Measurements from ENCODE around the gene CRHR1. TPM values are rescaled to one million over a fixed set of nuclear protein-coding genes. Genes with fewer than 3 reads are reported as not detected.

CRHR1 gene
- polyA plus RNA-seq, 1 donor (not counting 4 experiments of a cell fraction or from before 2014, with no cell fraction given) = not detected

DNA sequence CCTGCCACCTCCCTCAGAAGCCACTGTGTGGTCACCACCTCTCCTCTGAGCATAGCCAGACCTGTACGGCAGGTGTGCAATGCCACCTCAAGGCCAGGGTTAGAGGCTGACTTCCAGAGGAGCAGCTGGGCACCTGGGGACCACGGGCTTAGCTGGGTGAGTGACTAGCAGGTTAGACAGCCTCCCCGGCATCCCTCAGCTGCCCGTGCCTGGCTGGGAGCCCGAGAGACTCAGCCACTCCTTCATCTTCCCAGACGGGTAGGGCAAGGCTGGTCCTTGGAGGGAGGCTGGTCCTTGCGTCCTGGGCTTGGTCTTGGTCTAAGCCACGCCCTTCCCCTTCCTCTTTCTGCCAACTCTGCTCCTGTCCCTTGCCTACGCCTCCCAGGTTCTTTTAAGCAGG, 7.8 kb downstream of the CRHR1 start:
- DNase-seq (ENCODE audit: low read depth, low spot score) (no peak), FAIRE-seq (no peak)
- no peaks in the 10 kb centered on the region for H3K36me3 ChIP-seq (ENCODE audit: control insufficient read depth in 2 of 2, extremely low read depth in 1 of 2, insufficient read depth in 2 of 2, low read length in 2 of 2)
- dilution Hi-C loops (cut with MboI; ENCODE audit: extremely low pct_ligation_motif_present, low sequenced_read_pairs) = no loop called here
- H4K20me1 ChIP-seq (ENCODE audit: control insufficient read depth, extremely low read depth, insufficient read depth, low read length) = no peaks in the 10 kb centered on the region
- no peak overlapping the region for H3K4me2 ChIP-seq (ENCODE audit: control insufficient read depth, extremely low read depth, insufficient read depth, low read depth, low read length)
- TF ChIP-seq, protein P1, sequence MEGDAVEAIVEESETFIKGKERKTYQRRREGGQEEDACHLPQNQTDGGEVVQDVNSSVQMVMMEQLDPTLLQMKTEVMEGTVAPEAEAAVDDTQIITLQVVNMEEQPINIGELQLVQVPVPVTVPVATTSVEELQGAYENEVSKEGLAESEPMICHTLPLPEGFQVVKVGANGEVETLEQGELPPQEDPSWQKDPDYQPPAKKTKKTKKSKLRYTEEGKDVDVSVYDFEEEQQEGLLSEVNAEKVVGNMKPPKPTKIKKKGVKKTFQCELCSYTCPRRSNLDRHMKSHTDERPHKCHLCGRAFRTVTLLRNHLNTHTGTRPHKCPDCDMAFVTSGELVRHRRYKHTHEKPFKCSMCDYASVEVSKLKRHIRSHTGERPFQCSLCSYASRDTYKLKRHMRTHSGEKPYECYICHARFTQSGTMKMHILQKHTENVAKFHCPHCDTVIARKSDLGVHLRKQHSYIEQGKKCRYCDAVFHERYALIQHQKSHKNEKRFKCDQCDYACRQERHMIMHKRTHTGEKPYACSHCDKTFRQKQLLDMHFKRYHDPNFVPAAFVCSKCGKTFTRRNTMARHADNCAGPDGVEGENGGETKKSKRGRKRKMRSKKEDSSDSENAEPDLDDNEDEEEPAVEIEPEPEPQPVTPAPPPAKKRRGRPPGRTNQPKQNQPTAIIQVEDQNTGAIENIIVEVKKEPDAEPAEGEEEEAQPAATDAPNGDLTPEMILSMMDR (optimal IDR thresholded peaks at IDR 0.05 in 1 of 3, IDR thresholded peaks at IDR 0.05 in 1 of 3, conservative IDR thresholded peaks at IDR 0.05 in 1 of 3; ENCODE audit: extremely low read depth in 1 of 3, insufficient read depth in 2 of 3, low read length in 3 of 3) = peak in 1 of 3 experiments; percentile 2
- no peak for TF ChIP-seq EZH2 (IDR thresholded peaks at IDR 0.05; ENCODE audit: low read length)
- no peaks in the 10 kb centered on the region for H3K4me1 ChIP-seq (ENCODE audit: control insufficient read depth, extremely low read depth, insufficient read depth, low read length)
- no peaks in the 10 kb centered on the region for H3K9me3 ChIP-seq (ENCODE audit: control insufficient read depth, low read depth, low read length)
- peaks cover 65% of the 10 kb centered on the region for H3K27me3 ChIP-seq (ENCODE audit: control insufficient read depth, extremely low read depth, insufficient read depth, low read length)
- no peaks in the 10 kb centered on the region for H3K9me1 ChIP-seq (ENCODE audit: control insufficient read depth, extremely low read depth, insufficient read depth, low read length)
- no peak overlapping the region for H3K27ac ChIP-seq (ENCODE audit: control insufficient read depth, insufficient read depth, low read length)
- H3K9ac ChIP-seq (ENCODE audit: control insufficient read depth, extremely low read depth, insufficient read depth, low read length) = no peak overlapping the region
- no peak overlapping the region for H3K4me3 ChIP-seq (ENCODE audit: control insufficient read depth in 2 of 3, extremely low read depth in 1 of 3, insufficient read depth in 2 of 3, low read depth in 1 of 3, low read length in 3 of 3)
- no peaks in the 10 kb centered on the region for H3K79me2 ChIP-seq (ENCODE audit: control insufficient read depth, insufficient read depth, low read length)
- no peak overlapping the region for H2AFZ ChIP-seq (ENCODE audit: control insufficient read depth, low read length)

DNA sequence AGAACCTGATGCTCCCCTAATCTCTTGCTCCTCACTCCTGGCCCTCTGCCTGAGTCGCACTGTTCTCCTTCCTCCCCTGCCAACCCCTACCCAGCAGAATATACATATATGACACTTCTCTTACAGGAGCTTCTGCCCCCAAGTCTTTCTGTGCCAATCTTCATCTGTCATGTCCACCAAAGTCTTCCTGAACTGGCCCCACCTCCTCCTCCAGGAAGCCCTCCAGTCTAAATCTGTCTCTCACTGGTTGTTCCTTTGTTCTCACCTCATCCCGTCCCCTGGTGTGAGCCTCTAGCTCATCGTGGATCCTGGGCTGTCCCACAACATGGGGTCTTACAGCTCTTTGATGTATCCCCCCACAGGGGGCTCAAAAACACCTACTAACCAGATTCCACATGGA, 8.3 kb downstream of the CRHR1 start:
- Histone ChIP-seq H3K27me3 (ENCODE audit: control insufficient read depth, extremely low read depth, insufficient read depth, low read length) (peaks cover 61% of the 10 kb centered on the region), H3K79me2 (ENCODE audit: control insufficient read depth, insufficient read depth, low read length) (no peaks in the 10 kb centered on the region), H3K27ac (ENCODE audit: control insufficient read depth, insufficient read depth, low read length) (no peak overlapping the region), H4K20me1 (ENCODE audit: control insufficient read depth, extremely low read depth, insufficient read depth, low read length) (no peaks in the 10 kb centered on the region), H2AFZ (ENCODE audit: control insufficient read depth, low read length) (no peak overlapping the region), H3K9me3 (ENCODE audit: control insufficient read depth, low read depth, low read length) (no peaks in the 10 kb centered on the region), H3K4me3 (ENCODE audit: control insufficient read depth in 2 of 3, extremely low read depth in 1 of 3, insufficient read depth in 2 of 3, low read depth in 1 of 3, low read length in 3 of 3) (no peak overlapping the region), H3K4me1 (ENCODE audit: control insufficient read depth, extremely low read depth, insufficient read depth, low read length) (no peaks in the 10 kb centered on the region), H3K4me2 (ENCODE audit: control insufficient read depth, extremely low read depth, insufficient read depth, low read depth, low read length) (no peak overlapping the region), H3K9me1 (ENCODE audit: control insufficient read depth, extremely low read depth, insufficient read depth, low read length) (no peaks in the 10 kb centered on the region), H3K9ac (ENCODE audit: control insufficient read depth, extremely low read depth, insufficient read depth, low read length) (no peak overlapping the region), H3K36me3 (ENCODE audit: control insufficient read depth in 2 of 2, extremely low read depth in 1 of 2, insufficient read depth in 2 of 2, low read length in 2 of 2) (no peaks in the 10 kb centered on the region)
- no peak for DNase-seq (ENCODE audit: low read depth, low spot score)
- no peak for TF ChIP-seq EZH2 (IDR thresholded peaks at IDR 0.05; ENCODE audit: low read length)
- TF ChIP-seq, protein P1 (optimal IDR thresholded peaks at IDR 0.05 in 1 of 3, IDR thresholded peaks at IDR 0.05 in 1 of 3, conservative IDR thresholded peaks at IDR 0.05 in 1 of 3; ENCODE audit: extremely low read depth in 1 of 3, insufficient read depth in 2 of 3, low read length in 3 of 3) = no peak
- FAIRE-seq = no peak
- dilution Hi-C loops (cut with MboI; ENCODE audit: extremely low pct_ligation_motif_present, low sequenced_read_pairs) = no loop called here

Measured in keratinocyte (primary cell).